HG02610 (cell line): Measurements from ENCODE around the gene UCMA.
"Not testable (repeated sequence)": the region's sequence is repeated elsewhere in the genome, so short reads cannot be mapped to it uniquely, and the experiment has no call there.

Source experiments
- ATAC-seq: cut with Tn5 transposase; IDR thresholded peaks from one replicate; pipeline ENCODE4 v1.9.1; 2021; ENCODE audit warnings: mild to moderate bottlenecking, moderate library complexity; ENCODE audit not compliant: unreplicated experiment

The UCMA gene

GRCh38 chr10:13234172-13234571 is at the start of gene UCMA:
Gene UCMA (minus strand): TSS chr10:13234374. CDS start chr10:13234258, 116 bp downstream.
- no peak for ATAC-seq

GRCh38 chr10:13282348-13282747 is 48.2 kb upstream of the UCMA start:
- not testable (repeated sequence) for ATAC-seq

- ATAC-seq, result no peak
Measured at GRCh38 chr10:13276749-13277365, 42.7 kb upstream of the UCMA start.

GRCh38 chr10:13276146-13276545 is 42.0 kb upstream of the UCMA start:
- not testable (repeated sequence) for ATAC-seq

- no peak for ATAC-seq
Measured at GRCh38 chr10:13272164-13272571, 38.0 kb upstream of the UCMA start.

GRCh38 chr10:13271552-13272163 is 37.5 kb upstream of the UCMA start:
- ATAC-seq, result peak; percentile 64

- ATAC-seq, result no peak
Measured at GRCh38 chr10:13270877-13271551, 36.8 kb upstream of the UCMA start.

- ATAC-seq, result no peak
Measured at GRCh38 chr10:13268841-13269240, 34.7 kb upstream of the UCMA start.

GRCh38 chr10:13268310-13268709 is 34.1 kb upstream of the UCMA start:
- no peak for ATAC-seq

- ATAC-seq, result no peak
Measured at GRCh38 chr10:13263591-13263990, 29.4 kb upstream of the UCMA start.

GRCh38 chr10:13262433-13262832 is 28.3 kb upstream of the UCMA start:
- ATAC-seq, result no peak

GRCh38 chr10:13257621-13258140 is 23.5 kb upstream of the UCMA start:
- no peak for ATAC-seq

GRCh38 chr10:13256627-13257026 is 22.5 kb upstream of the UCMA start:
- no peak for ATAC-seq

GRCh38 chr10:13253726-13254125 is 19.6 kb upstream of the UCMA start:
- ATAC-seq, result no peak

- no peak for ATAC-seq
Measured at GRCh38 chr10:13247784-13248183, 13.6 kb upstream of the UCMA start.

GRCh38 chr10:13247246-13247645 is 13.1 kb upstream of the UCMA start:
- no peak for ATAC-seq

- not testable (repeated sequence) for ATAC-seq
Measured at GRCh38 chr10:13242260-13242659, 8.1 kb upstream of the UCMA start.

GRCh38 chr10:13241613-13242012 is 7.4 kb upstream of the UCMA start:
- ATAC-seq, result no peak

- no peak for ATAC-seq
Measured at GRCh38 chr10:13239923-13240322, 5.7 kb upstream of the UCMA start.

- no peak for ATAC-seq
Measured at GRCh38 chr10:13238271-13239077, 4.3 kb upstream of the UCMA start.

GRCh38 chr10:13236638-13237037 is 2.5 kb upstream of the UCMA start:
- ATAC-seq, result no peak
